NCI-H2081 (cell line): Measurements from ENCODE around the gene FGF14.
"Not testable (repeated sequence)": the region's sequence is repeated elsewhere in the genome, so short reads cannot be mapped to it uniquely, and the experiment has no call there.

Source experiments
- DNase-seq, 2 experiments: peaks; one replicate each; lab custom pipeline; 2025; lab: John Stamatoyannopoulos, UW

Gene FGF14

GRCh38 chr13:102195566-102196462, 206.0 kb downstream of the FGF14 start:
- DNase-seq: peak in 1 of 2 experiments; percentile 29

GRCh38 chr13:102192858-102193257, 209.0 kb downstream of the FGF14 start:
- DNase-seq: no peak

- DNase-seq: no peak
Measured at GRCh38 chr13:102191951-102192502, 209.8 kb downstream of the FGF14 start.

GRCh38 chr13:102190930-102191329, 210.9 kb downstream of the FGF14 start:
- no peak for DNase-seq

GRCh38 chr13:102187313-102187712, 214.5 kb downstream of the FGF14 start:
- no peak for DNase-seq

- no peak for DNase-seq
Measured at GRCh38 chr13:102185375-102185984, 216.4 kb downstream of the FGF14 start.

GRCh38 chr13:102183509-102184182, 218.2 kb downstream of the FGF14 start:
- no peak for DNase-seq

- DNase-seq: no peak
Measured at GRCh38 chr13:102182170-102182569, 219.7 kb downstream of the FGF14 start.

- no peak for DNase-seq
Measured at GRCh38 chr13:102177431-102177830, 224.4 kb downstream of the FGF14 start.

GRCh38 chr13:102176846-102177245, 225.0 kb downstream of the FGF14 start:
- DNase-seq: no peak

GRCh38 chr13:102172406-102172805, 229.4 kb downstream of the FGF14 start:
- no peak for DNase-seq

- DNase-seq: no peak
Measured at GRCh38 chr13:102170305-102170704, 231.5 kb downstream of the FGF14 start.

GRCh38 chr13:102169471-102170015, 232.3 kb downstream of the FGF14 start:
- DNase-seq: no peak

GRCh38 chr13:102152790-102153189, 249.1 kb downstream of the FGF14 start:
- DNase-seq: no peak

- no peak for DNase-seq
Measured at GRCh38 chr13:102147353-102147752, 254.5 kb downstream of the FGF14 start.

GRCh38 chr13:102145750-102146149, 256.1 kb downstream of the FGF14 start:
- DNase-seq: no peak

- DNase-seq: no peak
Measured at GRCh38 chr13:102142473-102142826, 259.4 kb downstream of the FGF14 start.

GRCh38 chr13:102141625-102142472, 260.0 kb downstream of the FGF14 start:
- DNase-seq: peak in 1 of 2 experiments; percentile 6

- DNase-seq: no peak
Measured at GRCh38 chr13:102139626-102140025, 262.2 kb downstream of the FGF14 start.

- DNase-seq: no peak
Measured at GRCh38 chr13:102138635-102139190, 263.1 kb downstream of the FGF14 start.

- not testable (repeated sequence) for DNase-seq
Measured at GRCh38 chr13:102137904-102138303, 263.9 kb downstream of the FGF14 start.
